A172 (cell line): Measurements from ENCODE around the gene SORBS1. TPM values are rescaled to one million over a fixed set of nuclear protein-coding genes. Genes with fewer than 3 reads are reported as not detected.

Experiments used
- DNase-seq: peaks from one replicate; pipeline ENCODE4 v3.0.0-alpha.2; 2015; ENCODE audit warnings: low spot score
- total RNA-seq: library from RNA; depleted of rRNA; stranded (reverse); fragments of >200 nt; shearing (Covaris generic); gene quantifications from 2 replicates; pipeline ENCODE4 v1.2.3, GENCODE V29; 2014; rRNA removed

SORBS1 gene
- total RNA-seq = 0.91 and 2.5 TPM in 2 replicates

GRCh38 chr10:95561177-95561863 lies at the start of gene SORBS1:
SORBS1 (minus strand) TSS chr10:95561371; CDS start chr10:95441135, 120,236 bp downstream.
- peak; percentile 92 for DNase-seq

- DNase-seq = no peak
Observed at GRCh38 chr10:95610727-95611126, 49.6 kb upstream of the SORBS1 start.

GRCh38 chr10:95606922-95607321 lies 45.8 kb upstream of the SORBS1 start:
- DNase-seq = no peak

GRCh38 chr10:95605163-95605562 lies 44.0 kb upstream of the SORBS1 start:
- no peak for DNase-seq

GRCh38 chr10:95604630-95605029 lies 43.5 kb upstream of the SORBS1 start:
- DNase-seq = no peak

- DNase-seq = no peak
Observed at GRCh38 chr10:95602382-95602781, 41.2 kb upstream of the SORBS1 start.

- peak; percentile 85 for DNase-seq
Observed at GRCh38 chr10:95601116-95601719, 40.0 kb upstream of the SORBS1 start.

GRCh38 chr10:95600158-95600557 lies 39.0 kb upstream of the SORBS1 start:
- no peak for DNase-seq

- DNase-seq = no peak
Observed at GRCh38 chr10:95597788-95598187, 36.6 kb upstream of the SORBS1 start.

- no peak for DNase-seq
Observed at GRCh38 chr10:95588025-95588424, 26.9 kb upstream of the SORBS1 start.

GRCh38 chr10:95579835-95580535 lies 18.8 kb upstream of the SORBS1 start:
- DNase-seq = no peak

- no peak for DNase-seq
Observed at GRCh38 chr10:95579292-95579691, 18.1 kb upstream of the SORBS1 start.

GRCh38 chr10:95578619-95579018 lies 17.4 kb upstream of the SORBS1 start:
- no peak for DNase-seq

- no peak for DNase-seq
Observed at GRCh38 chr10:95574649-95575365, 13.6 kb upstream of the SORBS1 start.

- no peak for DNase-seq
Observed at GRCh38 chr10:95573964-95574604, 12.9 kb upstream of the SORBS1 start.

- no peak for DNase-seq
Observed at GRCh38 chr10:95573527-95573926, 12.4 kb upstream of the SORBS1 start.

- no peak for DNase-seq
Observed at GRCh38 chr10:95572131-95572820, 11.1 kb upstream of the SORBS1 start.

- DNase-seq = no peak
Observed at GRCh38 chr10:95571390-95571789, 10.2 kb upstream of the SORBS1 start.

- no peak for DNase-seq
Observed at GRCh38 chr10:95569368-95569767, 8.2 kb upstream of the SORBS1 start.

GRCh38 chr10:95567903-95568630 lies 6.9 kb upstream of the SORBS1 start:
- peak; percentile 60 for DNase-seq
